ENCODE measurements around the gene TMEM114. TPM values are rescaled to one million over a fixed set of nuclear protein-coding genes. Genes with fewer than 3 reads are reported as not detected.

The TMEM114 gene
- total RNA-seq, 1 experiment from 2014 or later = not detected

DNA sequence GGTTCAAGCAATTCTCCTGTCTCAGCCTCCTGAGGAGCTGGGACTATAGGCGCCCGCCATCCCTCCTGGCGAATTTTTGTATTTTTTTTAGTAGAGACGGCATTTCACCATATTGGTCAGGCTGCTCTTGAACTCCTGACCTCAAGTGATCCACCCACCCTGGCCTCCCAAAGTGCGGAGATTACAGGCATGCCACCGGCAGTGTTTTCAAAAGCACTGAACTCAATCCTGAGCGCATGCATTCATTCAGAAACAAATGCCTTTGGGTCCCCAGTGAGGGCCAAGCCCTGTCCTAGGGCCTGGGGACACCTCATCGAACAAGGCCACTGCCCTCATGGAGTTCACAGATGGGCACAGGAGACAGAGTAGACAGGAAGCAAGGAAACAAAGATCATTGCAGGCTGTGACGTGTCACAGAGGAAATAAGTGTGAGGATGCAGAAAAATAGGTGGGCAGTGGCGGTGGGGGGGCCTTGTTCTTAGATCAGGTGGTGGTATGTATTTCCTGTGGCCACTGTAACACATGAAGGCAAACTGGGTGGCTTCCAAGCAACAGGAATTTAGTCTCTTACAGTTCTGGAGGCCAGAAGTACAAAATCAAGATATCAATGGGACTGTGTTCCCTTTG, 12.5 kb downstream of the TMEM114 start:
- no peaks in the 10 kb centered on the region for H4K20me1 ChIP-seq (ENCODE audit: insufficient read depth)
- RAD21 ChIA-PET (ENCODE audit: low non-redundant PET in 1 of 2, low total read pairs in 2 of 2, uncharacterized antibody in 2 of 2, unreplicated experiment in 2 of 2) = no interaction called here
- no peaks in the 10 kb centered on the region for H3K9me2 ChIP-seq (ENCODE audit: insufficient read depth)
- ATAC-seq (no peak), DNase-seq (ENCODE audit: low read depth, low spot score) (no peak)
- no peak overlapping the region for H3K4me3 ChIP-seq (replicated peaks in 1 of 2; ENCODE audit: low read depth in 1 of 2, low read length in 2 of 2)
- no TSS peak for BruUV-seq (replicated peaks)
- no peaks in the 10 kb centered on the region for H3K79me2 ChIP-seq (ENCODE audit: insufficient read depth, low read length)
- no peak overlapping the region for H2AFZ ChIP-seq (ENCODE audit: low read depth, low read length, poor library complexity, severe bottlenecking)
- peaks cover 22% of the 10 kb centered on the region; the same call in 1 of the 2 replicates for H3K27me3 ChIP-seq (ENCODE audit: insufficient read depth, low read length)
- no peaks in the 10 kb centered on the region for H3K9me3 ChIP-seq (ENCODE audit: control insufficient read depth in 1 of 2, insufficient read depth in 1 of 2, low read depth in 1 of 2, low read length in 2 of 2)
- H3K9ac ChIP-seq (ENCODE audit: low read length) = no peak overlapping the region
- H3K27ac ChIP-seq (ENCODE audit: low read depth, low read length) = no peak overlapping the region
- TF ChIP-seq, protein P1, sequence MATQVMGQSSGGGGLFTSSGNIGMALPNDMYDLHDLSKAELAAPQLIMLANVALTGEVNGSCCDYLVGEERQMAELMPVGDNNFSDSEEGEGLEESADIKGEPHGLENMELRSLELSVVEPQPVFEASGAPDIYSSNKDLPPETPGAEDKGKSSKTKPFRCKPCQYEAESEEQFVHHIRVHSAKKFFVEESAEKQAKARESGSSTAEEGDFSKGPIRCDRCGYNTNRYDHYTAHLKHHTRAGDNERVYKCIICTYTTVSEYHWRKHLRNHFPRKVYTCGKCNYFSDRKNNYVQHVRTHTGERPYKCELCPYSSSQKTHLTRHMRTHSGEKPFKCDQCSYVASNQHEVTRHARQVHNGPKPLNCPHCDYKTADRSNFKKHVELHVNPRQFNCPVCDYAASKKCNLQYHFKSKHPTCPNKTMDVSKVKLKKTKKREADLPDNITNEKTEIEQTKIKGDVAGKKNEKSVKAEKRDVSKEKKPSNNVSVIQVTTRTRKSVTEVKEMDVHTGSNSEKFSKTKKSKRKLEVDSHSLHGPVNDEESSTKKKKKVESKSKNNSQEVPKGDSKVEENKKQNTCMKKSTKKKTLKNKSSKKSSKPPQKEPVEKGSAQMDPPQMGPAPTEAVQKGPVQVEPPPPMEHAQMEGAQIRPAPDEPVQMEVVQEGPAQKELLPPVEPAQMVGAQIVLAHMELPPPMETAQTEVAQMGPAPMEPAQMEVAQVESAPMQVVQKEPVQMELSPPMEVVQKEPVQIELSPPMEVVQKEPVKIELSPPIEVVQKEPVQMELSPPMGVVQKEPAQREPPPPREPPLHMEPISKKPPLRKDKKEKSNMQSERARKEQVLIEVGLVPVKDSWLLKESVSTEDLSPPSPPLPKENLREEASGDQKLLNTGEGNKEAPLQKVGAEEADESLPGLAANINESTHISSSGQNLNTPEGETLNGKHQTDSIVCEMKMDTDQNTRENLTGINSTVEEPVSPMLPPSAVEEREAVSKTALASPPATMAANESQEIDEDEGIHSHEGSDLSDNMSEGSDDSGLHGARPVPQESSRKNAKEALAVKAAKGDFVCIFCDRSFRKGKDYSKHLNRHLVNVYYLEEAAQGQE (IDR thresholded peaks at IDR 0.05; ENCODE audit: low read depth) = no peak
- no peak for TF ChIP-seq RAD21 (IDR thresholded peaks at IDR 0.05; ENCODE audit: low read depth)
- no peak for TF ChIP-seq CBX3 (IDR thresholded peaks at IDR 0.05; ENCODE audit: low read depth)
- TF ChIP-seq YY1 (IDR thresholded peaks at IDR 0.05; ENCODE audit: extremely low read depth, insufficient replicate concordance, low read depth, low read length) = no peak
- no peak for TF ChIP-seq CEBPB (IDR thresholded peaks at IDR 0.05; ENCODE audit: low read depth)
- TF ChIP-seq TCF7L2 (IDR thresholded peaks at IDR 0.05; ENCODE audit: borderline replicate concordance, extremely low read depth, insufficient read depth, insufficient read length) = no peak
- no peak for TF ChIP-seq SP1 (IDR thresholded peaks at IDR 0.05; ENCODE audit: low read depth)
- no peak for TF ChIP-seq EGR1 (IDR thresholded peaks at IDR 0.05; ENCODE audit: low read depth)
- TF ChIP-seq, protein P2, sequence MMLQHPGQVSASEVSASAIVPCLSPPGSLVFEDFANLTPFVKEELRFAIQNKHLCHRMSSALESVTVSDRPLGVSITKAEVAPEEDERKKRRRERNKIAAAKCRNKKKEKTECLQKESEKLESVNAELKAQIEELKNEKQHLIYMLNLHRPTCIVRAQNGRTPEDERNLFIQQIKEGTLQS (IDR thresholded peaks at IDR 0.05) = no peak
- TF ChIP-seq, protein P3, sequence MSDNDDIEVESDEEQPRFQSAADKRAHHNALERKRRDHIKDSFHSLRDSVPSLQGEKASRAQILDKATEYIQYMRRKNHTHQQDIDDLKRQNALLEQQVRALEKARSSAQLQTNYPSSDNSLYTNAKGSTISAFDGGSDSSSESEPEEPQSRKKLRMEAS (IDR thresholded peaks at IDR 0.05) = no peak
- TF ChIP-seq SIN3A (IDR thresholded peaks at IDR 0.05; ENCODE audit: low read depth) = no peak
- TF ChIP-seq ZFX (IDR thresholded peaks at IDR 0.05) = no peak
- TF ChIP-seq POLR2AphosphoS5 (IDR thresholded peaks at IDR 0.05; ENCODE audit: low read depth, low read length) = no peak
- TF ChIP-seq POLR2A (IDR thresholded peaks at IDR 0.05; ENCODE audit: borderline replicate concordance, extremely low read depth, insufficient read depth, insufficient read length) = no peak
- TF ChIP-seq JUND (IDR thresholded peaks at IDR 0.05) = no peak
- TF ChIP-seq SRF (IDR thresholded peaks at IDR 0.05; ENCODE audit: low read depth) = no peak
- TF ChIP-seq ZNF274 (IDR thresholded peaks at IDR 0.05; ENCODE audit: low read depth, low read length) = no peak
- TF ChIP-seq, protein P4, sequence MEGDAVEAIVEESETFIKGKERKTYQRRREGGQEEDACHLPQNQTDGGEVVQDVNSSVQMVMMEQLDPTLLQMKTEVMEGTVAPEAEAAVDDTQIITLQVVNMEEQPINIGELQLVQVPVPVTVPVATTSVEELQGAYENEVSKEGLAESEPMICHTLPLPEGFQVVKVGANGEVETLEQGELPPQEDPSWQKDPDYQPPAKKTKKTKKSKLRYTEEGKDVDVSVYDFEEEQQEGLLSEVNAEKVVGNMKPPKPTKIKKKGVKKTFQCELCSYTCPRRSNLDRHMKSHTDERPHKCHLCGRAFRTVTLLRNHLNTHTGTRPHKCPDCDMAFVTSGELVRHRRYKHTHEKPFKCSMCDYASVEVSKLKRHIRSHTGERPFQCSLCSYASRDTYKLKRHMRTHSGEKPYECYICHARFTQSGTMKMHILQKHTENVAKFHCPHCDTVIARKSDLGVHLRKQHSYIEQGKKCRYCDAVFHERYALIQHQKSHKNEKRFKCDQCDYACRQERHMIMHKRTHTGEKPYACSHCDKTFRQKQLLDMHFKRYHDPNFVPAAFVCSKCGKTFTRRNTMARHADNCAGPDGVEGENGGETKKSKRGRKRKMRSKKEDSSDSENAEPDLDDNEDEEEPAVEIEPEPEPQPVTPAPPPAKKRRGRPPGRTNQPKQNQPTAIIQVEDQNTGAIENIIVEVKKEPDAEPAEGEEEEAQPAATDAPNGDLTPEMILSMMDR (IDR thresholded peaks at IDR 0.05 in 2 of 3, conservative IDR thresholded peaks at IDR 0.05 in 1 of 3; ENCODE audit: borderline replicate concordance in 1 of 3, insufficient read depth in 1 of 3, low read depth in 2 of 3, low read length in 2 of 3) = no peak
- TF ChIP-seq, protein P5, sequence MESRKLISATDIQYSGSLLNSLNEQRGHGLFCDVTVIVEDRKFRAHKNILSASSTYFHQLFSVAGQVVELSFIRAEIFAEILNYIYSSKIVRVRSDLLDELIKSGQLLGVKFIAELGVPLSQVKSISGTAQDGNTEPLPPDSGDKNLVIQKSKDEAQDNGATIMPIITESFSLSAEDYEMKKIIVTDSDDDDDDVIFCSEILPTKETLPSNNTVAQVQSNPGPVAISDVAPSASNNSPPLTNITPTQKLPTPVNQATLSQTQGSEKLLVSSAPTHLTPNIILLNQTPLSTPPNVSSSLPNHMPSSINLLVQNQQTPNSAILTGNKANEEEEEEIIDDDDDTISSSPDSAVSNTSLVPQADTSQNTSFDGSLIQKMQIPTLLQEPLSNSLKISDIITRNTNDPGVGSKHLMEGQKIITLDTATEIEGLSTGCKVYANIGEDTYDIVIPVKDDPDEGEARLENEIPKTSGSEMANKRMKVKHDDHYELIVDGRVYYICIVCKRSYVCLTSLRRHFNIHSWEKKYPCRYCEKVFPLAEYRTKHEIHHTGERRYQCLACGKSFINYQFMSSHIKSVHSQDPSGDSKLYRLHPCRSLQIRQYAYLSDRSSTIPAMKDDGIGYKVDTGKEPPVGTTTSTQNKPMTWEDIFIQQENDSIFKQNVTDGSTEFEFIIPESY (IDR thresholded peaks at IDR 0.05; ENCODE audit: extremely low read depth, insufficient replicate concordance, low read length) = no peak
- no peaks in the 10 kb centered on the region for H3K36me3 ChIP-seq (ENCODE audit: control insufficient read depth in 1 of 2, insufficient read depth in 2 of 2, low read length in 2 of 2)
- intact Hi-C loops (cut with micrococcal nuclease) = no loop called here
- POLR2A ChIA-PET = no interaction called here
- H3K4me1 ChIP-seq (ENCODE audit: control insufficient read depth in 1 of 2, insufficient read depth in 2 of 2, low read length in 2 of 2) = no peaks in the 10 kb centered on the region
- H3K4me2 ChIP-seq (ENCODE audit: low read length) = no peak overlapping the region
- CTCF ChIA-PET = no interaction called here

All from HCT116 (cell line).